GM18517 (cell line): ENCODE measurements around the gene ICAM5.
"Not testable (repeated sequence)": the region's sequence is repeated elsewhere in the genome, so short reads cannot be mapped to it uniquely, and the experiment has no call there.

Source experiments
- ATAC-seq: cut with Tn5 transposase; IDR thresholded peaks from one replicate; pipeline ENCODE4 v1.9.1; 2021; ENCODE audit warnings: mild to moderate bottlenecking, moderate library complexity; ENCODE audit not compliant: unreplicated experiment

ICAM5 gene

GRCh38 chr19:10336725-10337124, 47.0 kb downstream of the ICAM5 start:
- ATAC-seq = not testable (repeated sequence)

GRCh38 chr19:10338940-10339339, 49.2 kb downstream of the ICAM5 start:
- ATAC-seq = no peak

- no peak for ATAC-seq
Observed at GRCh38 chr19:10339380-10339960, 49.7 kb downstream of the ICAM5 start, which contains the start of gene ICAM3. ICAM3 (minus strand) TSS chr19:10339624; CDS start chr19:10339614, 10 bp downstream.

GRCh38 chr19:10339977-10340376, 50.2 kb downstream of the ICAM5 start:
- no peak for ATAC-seq

- no peak for ATAC-seq
Observed at GRCh38 chr19:10343495-10343894, 53.7 kb downstream of the ICAM5 start.

GRCh38 chr19:10344780-10345179, 55.0 kb downstream of the ICAM5 start:
- ATAC-seq = no peak
